Upper lobe of left lung (tissue), 4 donors: ENCODE measurements around the gene PRKCZ.

Experiments
- CTCF ChIP-seq, 6 experiments: fragments of 450-650 bp in 4 of 6; fragments of 200-600 bp in 2 of 6; sonication (generic) in 2 of 6; IDR thresholded peaks; one replicate each; pipeline ENCODE4 v1.5.1; 2016 to 2019; ENCODE audit warnings: antibody characterized with exemption in 6 of 6
- POLR2A ChIP-seq, 4 donors: fragments of 450-650 bp; IDR thresholded peaks; one replicate each; pipeline ENCODE4 v1.5.1; 2016 to 2017; ENCODE audit warnings: antibody characterized with exemption in 4 of 4, mild to moderate bottlenecking in 2 of 4
- POLR2AphosphoS5 ChIP-seq, 2 donors: sonication (generic); formaldehyde crosslinking; IDR thresholded peaks; one replicate each; pipeline ENCODE4 v1.5.1; 2017; ENCODE audit warnings: antibody characterized with exemption in 2 of 2

DNA sequence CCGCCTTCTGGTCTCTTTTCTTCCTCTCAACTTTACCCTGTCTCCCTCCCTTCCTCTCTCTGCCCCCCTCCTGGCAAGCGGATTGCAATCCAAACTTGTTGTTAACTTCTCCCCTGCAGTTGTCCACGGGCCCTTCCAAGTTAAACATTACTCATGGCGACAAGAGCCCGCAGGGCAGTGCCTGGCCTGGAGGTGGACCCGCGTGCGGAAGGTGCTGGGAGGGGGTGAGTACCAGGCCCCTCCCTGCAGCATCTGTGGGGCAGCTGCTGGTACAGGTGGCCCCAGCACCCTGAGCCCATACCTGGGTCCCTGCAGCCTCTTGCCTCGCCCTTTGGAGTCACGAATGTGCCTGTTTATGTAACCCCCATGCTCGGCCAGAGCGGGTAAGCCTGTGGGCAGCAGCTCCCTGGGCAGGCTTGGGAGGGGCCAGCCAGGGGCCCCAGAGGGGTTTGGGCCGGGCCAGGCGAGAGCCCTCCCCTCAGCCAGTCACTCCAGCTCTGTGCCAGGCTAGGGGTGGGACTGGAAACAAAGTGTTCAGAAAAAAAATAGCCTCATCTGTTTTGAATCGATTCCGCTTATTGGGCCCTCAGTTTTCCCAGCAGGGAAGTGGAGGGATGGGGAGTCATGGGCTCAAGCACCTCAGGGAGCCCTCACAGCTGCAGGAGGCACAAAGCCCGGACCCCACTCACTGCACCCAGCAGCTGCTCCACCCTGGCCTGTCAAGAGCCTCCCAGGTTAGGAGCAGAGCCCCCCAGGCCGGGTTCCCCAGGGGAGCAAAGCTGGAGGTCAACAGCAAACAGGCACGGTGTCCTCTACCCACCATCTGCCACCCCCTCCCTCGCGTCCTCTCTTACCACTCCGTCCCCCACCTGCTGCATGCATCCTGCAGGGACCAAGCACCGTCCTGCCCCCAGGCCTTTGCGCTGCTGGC lies 158.4 kb downstream of the PRKCZ start:
- TF ChIP-seq CTCF (IDR thresholded peaks at IDR 0.05): peak in 2 of 6 experiments; percentile 8 to 37
- peak in 1 of 4 donors; percentile 14 for TF ChIP-seq POLR2A (IDR thresholded peaks at IDR 0.05)
- peak in 1 of 2 donors; percentile 14 for TF ChIP-seq POLR2AphosphoS5 (IDR thresholded peaks at IDR 0.05)
